Measurements from ENCODE around the gene TSHR.
"Not testable (repeated sequence)": the region's sequence is repeated elsewhere in the genome, so short reads cannot be mapped to it uniquely, and the experiment has no call there.

Gene TSHR

GRCh38 chr14:81028461-81028860 is 73.0 kb downstream of the TSHR start:
- no peak for DNase-seq (ENCODE audit: low read depth)
- H3K4me3 ChIP-seq (ENCODE audit: low read depth, low read length): no peak overlapping the region
- TF ChIP-seq CTCF (IDR thresholded peaks at IDR 0.05; ENCODE audit: insufficient read depth, low read depth, low read length, missing control alignments): no peak

GRCh38 chr14:81031488-81031887 is 76.1 kb downstream of the TSHR start:
- TF ChIP-seq CTCF (IDR thresholded peaks at IDR 0.05; ENCODE audit: insufficient read depth, low read depth, low read length, missing control alignments): no peak
- H3K4me3 ChIP-seq (ENCODE audit: low read depth, low read length): no peak overlapping the region
- DNase-seq (ENCODE audit: low read depth): no peak

- no peak overlapping the region for H3K4me3 ChIP-seq (ENCODE audit: low read depth, low read length)
- TF ChIP-seq CTCF (IDR thresholded peaks at IDR 0.05; ENCODE audit: insufficient read depth, low read depth, low read length, missing control alignments): no peak
- no peak for DNase-seq (ENCODE audit: low read depth)
Measured at GRCh38 chr14:81033698-81034240, 78.3 kb downstream of the TSHR start.

- no peak for TF ChIP-seq CTCF (IDR thresholded peaks at IDR 0.05; ENCODE audit: insufficient read depth, low read depth, low read length, missing control alignments)
- no peak for DNase-seq (ENCODE audit: low read depth)
- H3K4me3 ChIP-seq (ENCODE audit: low read depth, low read length): no peak overlapping the region
Measured at GRCh38 chr14:81042438-81042837, 87.0 kb downstream of the TSHR start.

- TF ChIP-seq CTCF (IDR thresholded peaks at IDR 0.05; ENCODE audit: insufficient read depth, low read depth, low read length, missing control alignments): no peak
- no peak overlapping the region for H3K4me3 ChIP-seq (ENCODE audit: low read depth, low read length)
- no peak for DNase-seq (ENCODE audit: low read depth)
Measured at GRCh38 chr14:81051547-81051946, 96.1 kb downstream of the TSHR start.

GRCh38 chr14:81054057-81054456 is 98.6 kb downstream of the TSHR start:
- not testable (repeated sequence) for DNase-seq (ENCODE audit: low read depth); H3K4me3 ChIP-seq (ENCODE audit: low read depth, low read length)

- no peak for TF ChIP-seq CTCF (IDR thresholded peaks at IDR 0.05; ENCODE audit: insufficient read depth, low read depth, low read length, missing control alignments)
- no peak for DNase-seq (ENCODE audit: low read depth)
Measured at GRCh38 chr14:81055971-81056370, 100.5 kb downstream of the TSHR start.

More at GRCh38 chr14:81055971-81056370, 100.5 kb downstream of the TSHR start:
- H3K4me3 ChIP-seq (ENCODE audit: low read depth, low read length): no peak overlapping the region
